ENCODE data around the gene RLF.

- TF ChIP-seq CTCF (IDR thresholded peaks at IDR 0.05; ENCODE audit: low read length): no peak
- no peak for TF ChIP-seq EZH2phosphoT487 (IDR thresholded peaks at IDR 0.05; ENCODE audit: low read length)
- TF ChIP-seq EZH2 (optimal IDR thresholded peaks at IDR 0.05; ENCODE audit: low read depth, low read length): no peak
Observed at GRCh38 chr1:40140211-40140973, 20.8 kb upstream of the RLF start.

Measured in MM.1S (cell line).